Natural killer cell (primary cell): ENCODE data around the gene FER. TPM values are rescaled to one million over a fixed set of nuclear protein-coding genes. Genes with fewer than 3 reads are reported as not detected.
"Not testable (repeated sequence)": the region's sequence is repeated elsewhere in the genome, so short reads cannot be mapped to it uniquely, and the experiment has no call there.

Experiments
- ATAC-seq, 3 donors: fragments of 150-1000 bp in 2 of 3; fragments of 200-7000 bp in 1 of 3; cut with Tn5 transposase; 1 replicate in 1 of 3; 2 replicates in 2 of 3; pipeline ENCODE4 v1.10.0; 2021; ENCODE audit warnings: mild to moderate bottlenecking in 2 of 3, moderate library complexity in 2 of 3
- DNase-seq, 2 donors: peaks; one replicate each; pipeline versions ENCODE4 v3.0.0 to v3.0.0-alpha.2; 2013 to 2021; ENCODE audit warnings: mixed read lengths in 1 of 2
- H3K27ac ChIP-seq: one replicate; pipeline ENCODE4 v1.5.1; 2013; ENCODE audit warnings: mild to moderate bottlenecking, low read length
- H3K27me3 ChIP-seq: one replicate; pipeline ENCODE4 v1.6.1; 2013; ENCODE audit warnings: low read length; ENCODE audit not compliant: control insufficient read depth, insufficient read depth
- H3K36me3 ChIP-seq: one replicate; pipeline ENCODE4 v1.6.1; 2013; ENCODE audit warnings: low read length; ENCODE audit not compliant: control insufficient read depth, insufficient read depth
- H3K4me1 ChIP-seq: one replicate; pipeline ENCODE4 v1.6.1; 2013; ENCODE audit warnings: low read length; ENCODE audit not compliant: control insufficient read depth, insufficient read depth
- H3K4me3 ChIP-seq: one replicate; pipeline ENCODE4 v1.5.1; 2013; ENCODE audit warnings: low read length
- H3K9me3 ChIP-seq: one replicate; pipeline ENCODE4 v1.6.1; 2013; ENCODE audit warnings: low read length; ENCODE audit not compliant: control insufficient read depth, insufficient read depth
- H3K27ac Mint-ChIP-seq, 2 donors: one replicate each; pipeline ENCODE4 v1.8.0; 2022; ENCODE audit warnings: mild to moderate bottlenecking in 2 of 2, mixed read lengths in 2 of 2, moderate library complexity in 1 of 2
- H3K27me3 Mint-ChIP-seq, 2 donors: one replicate each; pipeline ENCODE4 v1.8.0; 2022; ENCODE audit warnings: low read depth in 2 of 2, mixed read lengths in 2 of 2
- H3K36me3 Mint-ChIP-seq: one replicate; pipeline ENCODE4 v1.8.0; 2022; ENCODE audit warnings: mixed read lengths
- H3K4me1 Mint-ChIP-seq, 2 donors: one replicate each; pipeline ENCODE4 v1.8.0; 2022; ENCODE audit warnings: mixed read lengths in 2 of 2
- H3K4me3 Mint-ChIP-seq: one replicate; pipeline ENCODE4 v1.8.0; 2022; ENCODE audit warnings: mild to moderate bottlenecking, moderate library complexity, mixed read lengths
- H3K9me3 Mint-ChIP-seq, 2 donors: one replicate each; pipeline ENCODE4 v1.8.0; 2022; ENCODE audit warnings: mixed read lengths in 2 of 2
- CTCF ChIP-seq: fragments of 200-600 bp; IDR thresholded peaks from one replicate; pipeline ENCODE4 v1.8.0; 2022; ENCODE audit warnings: antibody characterized with exemption
- WGBS: methylation state at CpG from one replicate; pipeline ENCODE4 v1.1.7; 2013; ENCODE audit warnings: missing lambda C conversion rate; ENCODE audit not compliant: insufficient coverage; 5-methylcytosine and 5-hydroxymethylcytosine counted together
- intact Hi-C: fragments of 100-400 bp; cut with micrococcal nuclease; formaldehyde crosslinking; loops from one replicate; pipeline ENCODE4 v1.14.2; 2022
- total RNA-seq, 4 donors: library from RNA; stranded (reverse); fragments of 120-200 nt in 1 of 4; gene quantifications; one replicate each; pipeline versions ENCODE4 v1.2.3 to v1.2.4, GENCODE V29; 2013 to 2022

The FER gene
- total RNA-seq, 3 donors from 2014 or later (not counting 1 experiment from before 2014, with no cell fraction given), result 17.3 to 25.2 (median 19.4) TPM

GRCh38 chr5:108786806-108787483 is 39.2 kb downstream of the FER start:
- H3K9me3 ChIP-seq, result no peaks in the 10 kb centered on the region
- no peak for ATAC-seq
- no peaks in the 10 kb centered on the region for H3K27me3 ChIP-seq
- Mint-ChIP-seq H3K4me3 (no peak overlapping the region), H3K36me3 (no peaks in the 10 kb centered on the region), H3K27ac (no peak overlapping the region), H3K9me3 (no peaks in the 10 kb centered on the region), H3K27me3 (no peaks in the 10 kb centered on the region), H3K4me1 (peaks cover 17 to 24% of the 10 kb centered on the region in 2 donors)
- H3K4me3 ChIP-seq, result no peak overlapping the region
- no peak for TF ChIP-seq CTCF
- intact Hi-C loops, result no loop called here
- DNase-seq, result no peak
- peaks cover 2% of the 10 kb centered on the region for H3K36me3 ChIP-seq
- WGBS, result 93% methylated on average over 12 of the region's 12 CpGs
- H3K4me1 ChIP-seq, result no peaks in the 10 kb centered on the region
- H3K27ac ChIP-seq, result no peak overlapping the region

GRCh38 chr5:108788142-108788541 is 40.4 kb downstream of the FER start:
- Mint-ChIP-seq H3K36me3 (no peaks in the 10 kb centered on the region), H3K9me3 (no peaks in the 10 kb centered on the region), H3K27me3 (no peaks in the 10 kb centered on the region), H3K4me1 (peaks cover 13 to 14% of the 10 kb centered on the region in 2 donors), H3K27ac (no peak overlapping the region), H3K4me3 (no peak overlapping the region)
- Histone ChIP-seq H3K27ac (no peak overlapping the region), H3K9me3 (no peaks in the 10 kb centered on the region), H3K4me3 (no peak overlapping the region), H3K36me3 (peaks cover 2% of the 10 kb centered on the region), H3K27me3 (no peaks in the 10 kb centered on the region), H3K4me1 (no peaks in the 10 kb centered on the region)
- DNase-seq (no peak), ATAC-seq (peak in 1 of 3 donors; percentile 41)
- intact Hi-C loops, result no loop called here
- TF ChIP-seq CTCF, result no peak
- 94% methylated on average over 7 of the region's 7 CpGs for WGBS

GRCh38 chr5:108793207-108793606 is 45.5 kb downstream of the FER start:
- DNase-seq (no peak), ATAC-seq (no peak)
- Histone ChIP-seq H3K4me3 (no peak overlapping the region), H3K36me3 (no peaks in the 10 kb centered on the region), H3K27me3 (no peaks in the 10 kb centered on the region), H3K27ac (no peak overlapping the region), H3K9me3 (no peaks in the 10 kb centered on the region), H3K4me1 (no peaks in the 10 kb centered on the region)
- WGBS, result 93% methylated on average over 3 of the region's 5 CpGs
- Mint-ChIP-seq H3K4me3 (no peak overlapping the region), H3K4me1 (peaks cover 4 to 6% of the 10 kb centered on the region in 2 donors), H3K36me3 (peaks cover 14% of the 10 kb centered on the region), H3K27me3 (no peaks in the 10 kb centered on the region), H3K27ac (no peak overlapping the region), H3K9me3 (peaks cover 0 to 3% of the 10 kb centered on the region in 2 donors)
- TF ChIP-seq CTCF, result no peak
- intact Hi-C loops, result no loop called here

GRCh38 chr5:108794349-108794748 is 46.7 kb downstream of the FER start:
- intact Hi-C loops, H3K4me1 Mint-ChIP-seq, H3K9me3 ChIP-seq, ATAC-seq, H3K27ac Mint-ChIP-seq, H3K4me3 ChIP-seq, H3K4me1 ChIP-seq, H3K4me3 Mint-ChIP-seq, H3K36me3 ChIP-seq, H3K27me3 ChIP-seq, DNase-seq, H3K27me3 Mint-ChIP-seq, H3K27ac ChIP-seq, H3K9me3 Mint-ChIP-seq: not testable (repeated sequence)
- peaks cover 14% of the 10 kb centered on the region for H3K36me3 Mint-ChIP-seq
- WGBS, result 100% methylated on average over 2 of the region's 4 CpGs
